ENCODE measurements around the gene GAL3ST2. TPM values are rescaled to one million over a fixed set of nuclear protein-coding genes. Genes with fewer than 3 reads are reported as not detected.
"Not testable (repeated sequence)": the region's sequence is repeated elsewhere in the genome, so short reads cannot be mapped to it uniquely, and the experiment has no call there.

GAL3ST2 gene
- total RNA-seq, 1 donor from 2014 or later, result not detected

DNA sequence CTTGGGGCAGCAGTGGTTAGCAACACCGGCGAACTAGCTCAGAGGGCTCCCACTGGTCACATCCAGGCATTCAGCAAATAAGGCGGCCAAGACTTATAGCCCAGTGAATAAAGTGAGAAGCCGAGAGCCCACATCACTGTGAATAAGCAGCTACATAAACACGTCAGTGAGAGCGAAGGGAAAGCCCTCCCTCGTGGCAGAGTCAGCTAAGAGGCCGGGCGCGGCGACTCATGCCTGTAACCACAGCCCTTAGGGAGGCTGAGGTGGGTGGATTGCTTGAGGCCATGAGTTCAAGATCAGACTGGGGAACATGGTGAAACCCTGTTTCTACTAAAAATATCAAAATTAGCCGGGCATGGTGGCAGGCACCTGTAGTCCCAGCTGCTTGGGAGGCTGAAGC lies 37.0 kb upstream of the GAL3ST2 start:
- no peak for DNase-seq (ENCODE audit: low read depth)
- no peak overlapping the region for H3K4me3 ChIP-seq (ENCODE audit: low read depth, low read length)
- TF ChIP-seq CTCF (conservative IDR thresholded peaks at IDR 0.05; ENCODE audit: low read depth, low read length), result no peak

DNA sequence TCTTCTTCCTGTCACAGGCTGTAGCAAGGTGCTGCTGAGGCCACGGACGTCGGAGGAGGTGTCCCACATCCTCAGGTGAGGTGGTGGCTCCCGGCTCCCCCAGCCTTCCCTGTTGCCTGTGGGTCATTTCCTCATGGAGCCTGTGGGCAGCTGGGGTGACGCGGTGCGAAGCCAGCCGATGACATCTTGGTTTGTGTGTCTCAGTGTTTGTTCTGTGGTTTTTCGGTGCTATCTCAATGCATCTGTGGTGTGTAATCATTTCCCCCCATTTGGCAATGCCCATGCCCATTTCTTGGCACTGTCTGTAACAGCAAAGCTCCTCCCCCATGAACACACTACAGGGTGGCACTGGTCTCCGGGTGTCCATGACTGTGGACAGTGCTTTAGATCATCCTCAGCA lies 35.6 kb upstream of the GAL3ST2 start:
- no peak overlapping the region for H3K4me3 ChIP-seq (ENCODE audit: low read depth, low read length)
- TF ChIP-seq CTCF (conservative IDR thresholded peaks at IDR 0.05; ENCODE audit: low read depth, low read length), result no peak
- DNase-seq (ENCODE audit: low read depth), result no peak

GRCh38 chr2:241742320-241742939 lies 34.2 kb upstream of the GAL3ST2 start:
- no peak for DNase-seq (ENCODE audit: low read depth)
- no peak overlapping the region for H3K4me3 ChIP-seq (ENCODE audit: low read depth, low read length)
- no peak for TF ChIP-seq CTCF (conservative IDR thresholded peaks at IDR 0.05; ENCODE audit: low read depth, low read length)

- not testable (repeated sequence) for H3K4me3 ChIP-seq (ENCODE audit: low read depth, low read length); DNase-seq (ENCODE audit: low read depth)
Measured at GRCh38 chr2:241743008-241743407, 33.6 kb upstream of the GAL3ST2 start.

- H3K4me3 ChIP-seq (ENCODE audit: low read depth, low read length), result no peak overlapping the region
- DNase-seq (ENCODE audit: low read depth), result no peak
- no peak for TF ChIP-seq CTCF (conservative IDR thresholded peaks at IDR 0.05; ENCODE audit: low read depth, low read length)
Measured at GRCh38 chr2:241743620-241744019, 33.0 kb upstream of the GAL3ST2 start.

- DNase-seq (ENCODE audit: low read depth), result no peak
- H3K4me3 ChIP-seq (ENCODE audit: low read depth, low read length), result no peak overlapping the region
- TF ChIP-seq CTCF (conservative IDR thresholded peaks at IDR 0.05; ENCODE audit: low read depth, low read length), result no peak
Measured at GRCh38 chr2:241744028-241744754, 32.4 kb upstream of the GAL3ST2 start.

DNA sequence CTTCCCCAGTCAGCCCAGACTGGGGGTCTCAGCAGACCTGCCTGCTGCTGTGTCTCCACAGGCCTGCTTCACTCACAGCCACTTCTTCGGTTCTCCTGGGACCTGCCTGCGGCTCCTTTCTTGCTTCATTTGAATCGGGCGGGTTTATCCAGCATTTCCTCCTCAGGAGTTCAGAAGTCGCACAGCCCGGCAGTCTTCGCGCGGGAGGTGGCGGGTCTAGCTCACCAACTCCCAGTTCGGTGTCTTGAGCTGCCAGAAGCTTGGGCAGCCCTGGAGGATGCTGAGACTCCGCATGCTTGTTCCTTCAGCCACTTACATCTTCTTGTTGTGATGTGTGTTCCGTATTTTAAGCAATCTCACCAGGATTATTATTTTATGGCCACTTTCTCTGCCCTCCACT lies 31.3 kb upstream of the GAL3ST2 start:
- no peak for DNase-seq (ENCODE audit: low read depth)
- no peak for TF ChIP-seq CTCF (conservative IDR thresholded peaks at IDR 0.05; ENCODE audit: low read depth, low read length)
- H3K4me3 ChIP-seq (ENCODE audit: low read depth, low read length), result no peak overlapping the region
